NB4 (cell line): ENCODE measurements around the gene MCUB.

ENCODE experiments used
- POLR2A ChIP-seq: IDR thresholded peaks from 2 replicates; pipeline ENCODE4 v1.6.1; 2011; ENCODE audit warnings: mild to moderate bottlenecking; ENCODE audit not compliant: insufficient read length; ENCODE audit errors: extremely low read depth
- TF ChIP-seq, protein P1 (sequence below): IDR thresholded peaks from one replicate; pipeline ENCODE4 v1.5.1; 2012; ENCODE audit warnings: low read depth, low read length

GRCh38 chr4:109572154-109572553 lies 12.1 kb downstream of the MCUB start:
- TF ChIP-seq, protein P1, sequence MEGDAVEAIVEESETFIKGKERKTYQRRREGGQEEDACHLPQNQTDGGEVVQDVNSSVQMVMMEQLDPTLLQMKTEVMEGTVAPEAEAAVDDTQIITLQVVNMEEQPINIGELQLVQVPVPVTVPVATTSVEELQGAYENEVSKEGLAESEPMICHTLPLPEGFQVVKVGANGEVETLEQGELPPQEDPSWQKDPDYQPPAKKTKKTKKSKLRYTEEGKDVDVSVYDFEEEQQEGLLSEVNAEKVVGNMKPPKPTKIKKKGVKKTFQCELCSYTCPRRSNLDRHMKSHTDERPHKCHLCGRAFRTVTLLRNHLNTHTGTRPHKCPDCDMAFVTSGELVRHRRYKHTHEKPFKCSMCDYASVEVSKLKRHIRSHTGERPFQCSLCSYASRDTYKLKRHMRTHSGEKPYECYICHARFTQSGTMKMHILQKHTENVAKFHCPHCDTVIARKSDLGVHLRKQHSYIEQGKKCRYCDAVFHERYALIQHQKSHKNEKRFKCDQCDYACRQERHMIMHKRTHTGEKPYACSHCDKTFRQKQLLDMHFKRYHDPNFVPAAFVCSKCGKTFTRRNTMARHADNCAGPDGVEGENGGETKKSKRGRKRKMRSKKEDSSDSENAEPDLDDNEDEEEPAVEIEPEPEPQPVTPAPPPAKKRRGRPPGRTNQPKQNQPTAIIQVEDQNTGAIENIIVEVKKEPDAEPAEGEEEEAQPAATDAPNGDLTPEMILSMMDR: no peak
- TF ChIP-seq POLR2A: no peak
